ENCODE data around the gene CENPQ.
"Not testable (repeated sequence)": the region's sequence is repeated elsewhere in the genome, so short reads cannot be mapped to it uniquely, and the experiment has no call there.

The CENPQ gene

GRCh38 chr6:49468042-49468441, 4.9 kb downstream of the CENPQ start:
- TF ChIP-seq CTCF (IDR thresholded peaks at IDR 0.05; ENCODE audit: borderline replicate concordance, extremely low read depth, low read length, poor library complexity, severe bottlenecking) (no peak), EZH2 (IDR thresholded peaks at IDR 0.05; ENCODE audit: borderline replicate concordance, low read depth, low read length, severe bottlenecking) (no peak)
- H3K27me3 ChIP-seq (ENCODE audit: insufficient read depth, low read length, poor library complexity) = no peaks in the 10 kb centered on the region
- H3K4me1 ChIP-seq (ENCODE audit: insufficient read depth, low read length) = peaks cover 33% of the 10 kb centered on the region
- H3K4me2 ChIP-seq (ENCODE audit: insufficient read depth, low read length) = 0 out of 2 replicates have a peak overlapping the region, but pooled peaks have one; percentile 26
- H3K36me3 ChIP-seq (ENCODE audit: insufficient read depth, low read length) = peaks cover 34% of the 10 kb centered on the region; the same call in 1 of the 2 replicates
- H3K9ac ChIP-seq (ENCODE audit: low read depth, low read length) = no peak overlapping the region
- no peak overlapping the region for H3K4me3 ChIP-seq (ENCODE audit: low read depth in 1 of 2, low read length in 2 of 2)
- DNase-seq (no peak), ATAC-seq (ENCODE audit: insufficient read depth, low read depth) (no peak)
- H3K9me3 ChIP-seq (ENCODE audit: insufficient read depth, low read length, severe bottlenecking) = no peaks in the 10 kb centered on the region
- peaks cover 14% of the 10 kb centered on the region for H4K20me1 ChIP-seq (ENCODE audit: insufficient read depth, low read length)
- peaks cover 74% of the 10 kb centered on the region for H3K79me2 ChIP-seq (ENCODE audit: insufficient read depth, low read length)
- no peak overlapping the region for H3K27ac ChIP-seq (ENCODE audit: low read length)
- no peak overlapping the region for H2AFZ ChIP-seq (ENCODE audit: low read depth, low read length)

GRCh38 chr6:49476564-49476963, 13.4 kb downstream of the CENPQ start:
- H4K20me1 ChIP-seq (ENCODE audit: insufficient read depth, low read length) = not testable (repeated sequence)
- peaks cover 44% of the 10 kb centered on the region for H3K36me3 ChIP-seq (ENCODE audit: insufficient read depth, low read length)

GRCh38 chr6:49479308-49479970, 16.3 kb downstream of the CENPQ start:
- Histone ChIP-seq H3K79me2 (ENCODE audit: insufficient read depth, low read length) (no peaks in the 10 kb centered on the region), H3K9me3 (ENCODE audit: insufficient read depth, low read length, severe bottlenecking) (no peaks in the 10 kb centered on the region), H3K27ac (ENCODE audit: low read length) (no peak overlapping the region), H3K4me3 (ENCODE audit: low read depth in 1 of 2, low read length in 2 of 2) (no peak overlapping the region), H3K9ac (ENCODE audit: low read depth, low read length) (no peak overlapping the region), H3K36me3 (ENCODE audit: insufficient read depth, low read length) (peaks cover 32% of the 10 kb centered on the region), H4K20me1 (ENCODE audit: insufficient read depth, low read length) (no peaks in the 10 kb centered on the region), H3K27me3 (ENCODE audit: insufficient read depth, low read length, poor library complexity) (no peaks in the 10 kb centered on the region), H2AFZ (ENCODE audit: low read depth, low read length) (no peak overlapping the region), H3K4me2 (ENCODE audit: insufficient read depth, low read length) (no peak overlapping the region), H3K4me1 (ENCODE audit: insufficient read depth, low read length) (no peaks in the 10 kb centered on the region)
- ATAC-seq (ENCODE audit: insufficient read depth, low read depth) (no peak), DNase-seq (no peak)
- TF ChIP-seq EZH2 (IDR thresholded peaks at IDR 0.05; ENCODE audit: borderline replicate concordance, low read depth, low read length, severe bottlenecking) (no peak), CTCF (IDR thresholded peaks at IDR 0.05; ENCODE audit: borderline replicate concordance, extremely low read depth, low read length, poor library complexity, severe bottlenecking) (no peak)

More at GRCh38 chr6:49476564-49476963, 13.4 kb downstream of the CENPQ start:
- not testable (repeated sequence) for H2AFZ ChIP-seq (ENCODE audit: low read depth, low read length); H3K4me3 ChIP-seq (ENCODE audit: low read depth in 1 of 2, low read length in 2 of 2); H3K79me2 ChIP-seq (ENCODE audit: insufficient read depth, low read length); H3K27ac ChIP-seq (ENCODE audit: low read length); H3K9ac ChIP-seq (ENCODE audit: low read depth, low read length); H3K4me2 ChIP-seq (ENCODE audit: insufficient read depth, low read length); ATAC-seq (ENCODE audit: insufficient read depth, low read depth); H3K9me3 ChIP-seq (ENCODE audit: insufficient read depth, low read length, severe bottlenecking); H3K4me1 ChIP-seq (ENCODE audit: insufficient read depth, low read length); DNase-seq; H3K27me3 ChIP-seq (ENCODE audit: insufficient read depth, low read length, poor library complexity)

GRCh38 chr6:49481846-49482245, 18.7 kb downstream of the CENPQ start:
- not testable (repeated sequence) for ATAC-seq (ENCODE audit: insufficient read depth, low read depth); H3K9me3 ChIP-seq (ENCODE audit: insufficient read depth, low read length, severe bottlenecking); H4K20me1 ChIP-seq (ENCODE audit: insufficient read depth, low read length); H3K27ac ChIP-seq (ENCODE audit: low read length); H3K4me3 ChIP-seq (ENCODE audit: low read depth in 1 of 2, low read length in 2 of 2); H3K79me2 ChIP-seq (ENCODE audit: insufficient read depth, low read length); H3K9ac ChIP-seq (ENCODE audit: low read depth, low read length); H3K4me1 ChIP-seq (ENCODE audit: insufficient read depth, low read length); H3K27me3 ChIP-seq (ENCODE audit: insufficient read depth, low read length, poor library complexity); DNase-seq; H3K4me2 ChIP-seq (ENCODE audit: insufficient read depth, low read length); H2AFZ ChIP-seq (ENCODE audit: low read depth, low read length)
- H3K36me3 ChIP-seq (ENCODE audit: insufficient read depth, low read length) = peaks cover 46% of the 10 kb centered on the region

GRCh38 chr6:49483380-49483779, 20.2 kb downstream of the CENPQ start:
- DNase-seq; H3K27me3 ChIP-seq (ENCODE audit: insufficient read depth, low read length, poor library complexity): not testable (repeated sequence)

More at GRCh38 chr6:49483380-49483779, 20.2 kb downstream of the CENPQ start:
- H3K9me3 ChIP-seq (ENCODE audit: insufficient read depth, low read length, severe bottlenecking); H3K79me2 ChIP-seq (ENCODE audit: insufficient read depth, low read length); H3K9ac ChIP-seq (ENCODE audit: low read depth, low read length); H3K4me2 ChIP-seq (ENCODE audit: insufficient read depth, low read length); H4K20me1 ChIP-seq (ENCODE audit: insufficient read depth, low read length); H2AFZ ChIP-seq (ENCODE audit: low read depth, low read length); H3K4me1 ChIP-seq (ENCODE audit: insufficient read depth, low read length); ATAC-seq (ENCODE audit: insufficient read depth, low read depth); H3K4me3 ChIP-seq (ENCODE audit: low read depth in 1 of 2, low read length in 2 of 2); H3K27ac ChIP-seq (ENCODE audit: low read length): not testable (repeated sequence)
- H3K36me3 ChIP-seq (ENCODE audit: insufficient read depth, low read length) = peaks cover 56% of the 10 kb centered on the region

All from DND-41 (cell line).